KG1 (cell line): ENCODE measurements around the gene STIMATE.

ENCODE experiments used
- DNase-seq: peaks from one replicate; lab custom pipeline; 2025; lab: John Stamatoyannopoulos, UW

STIMATE gene

GRCh38 chr3:52893723-52894122, 3.6 kb downstream of the STIMATE start:
- no peak for DNase-seq

DNA sequence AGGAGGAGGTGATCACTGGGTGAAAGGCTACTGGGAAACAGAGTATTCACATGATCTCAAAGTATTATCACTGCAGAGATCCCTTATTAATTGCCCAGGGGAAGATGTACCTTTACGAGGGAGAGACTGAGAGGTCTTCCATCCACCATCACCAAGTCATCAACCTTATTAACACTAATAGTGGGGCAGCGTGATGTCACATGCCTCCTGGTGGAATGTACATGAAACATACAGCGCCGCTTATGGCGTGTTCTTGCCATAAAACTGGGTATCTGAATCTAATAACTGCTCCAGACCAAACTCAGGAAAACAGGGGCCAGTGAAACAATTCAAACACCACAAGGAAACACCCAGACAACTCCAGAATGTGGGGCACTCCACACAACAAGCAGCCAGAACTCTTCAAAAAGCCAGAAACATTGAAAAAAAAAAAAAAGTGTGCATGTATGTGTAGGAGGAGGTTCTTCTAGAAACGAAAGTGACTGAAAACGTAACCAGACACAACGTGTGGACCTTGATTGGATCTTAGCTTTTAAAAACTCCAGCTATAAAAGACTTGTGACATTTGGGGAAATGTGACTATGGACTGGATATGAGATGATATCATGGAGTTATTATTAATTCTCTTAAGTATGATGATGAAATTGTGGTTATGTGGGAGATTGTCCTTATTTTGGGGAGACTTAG, 4.6 kb downstream of the STIMATE start:
- no peak for DNase-seq

DNA sequence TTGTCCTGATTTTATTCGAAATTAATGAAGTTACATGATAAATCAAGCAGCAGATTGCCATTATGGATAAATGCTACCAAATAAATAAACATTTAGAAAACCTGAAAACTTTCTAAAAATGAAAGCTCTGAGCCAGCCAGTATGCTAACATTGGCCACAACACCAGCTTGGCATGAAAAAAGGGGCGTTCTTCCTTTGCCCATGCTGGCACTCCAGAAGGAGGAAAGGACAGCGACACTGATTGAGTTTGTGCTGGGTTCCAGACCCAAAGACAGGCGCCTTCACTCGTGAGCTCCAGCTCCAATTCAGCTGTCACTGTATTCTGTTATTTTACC, 5.1 kb downstream of the STIMATE start:
- no peak for DNase-seq

DNA sequence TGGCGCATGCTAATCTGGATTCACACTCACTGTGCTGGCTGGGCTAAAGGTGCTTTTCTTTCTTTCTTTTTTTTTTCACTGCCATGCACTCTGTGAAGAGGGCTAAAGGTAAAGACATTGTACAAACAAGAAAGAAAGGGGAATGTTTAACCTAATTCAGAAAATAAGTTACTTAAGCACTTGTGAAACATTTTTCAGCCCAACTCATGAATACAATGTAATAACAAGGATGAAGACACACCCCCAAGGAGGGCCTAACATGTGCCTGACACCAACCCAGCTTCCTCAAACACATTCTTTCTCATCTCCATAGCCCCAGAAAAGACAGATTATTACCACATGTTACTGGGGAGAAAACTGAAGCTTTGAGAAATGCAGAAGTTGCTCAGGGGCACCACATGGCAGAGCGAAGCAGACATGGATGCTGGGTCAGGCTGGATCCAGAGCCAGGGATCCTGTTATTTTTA, 5.7 kb downstream of the STIMATE start:
- DNase-seq, result no peak

GRCh38 chr3:52891164-52891563, 6.2 kb downstream of the STIMATE start:
- DNase-seq, result no peak

GRCh38 chr3:52890735-52891134, 6.6 kb downstream of the STIMATE start:
- no peak for DNase-seq

DNA sequence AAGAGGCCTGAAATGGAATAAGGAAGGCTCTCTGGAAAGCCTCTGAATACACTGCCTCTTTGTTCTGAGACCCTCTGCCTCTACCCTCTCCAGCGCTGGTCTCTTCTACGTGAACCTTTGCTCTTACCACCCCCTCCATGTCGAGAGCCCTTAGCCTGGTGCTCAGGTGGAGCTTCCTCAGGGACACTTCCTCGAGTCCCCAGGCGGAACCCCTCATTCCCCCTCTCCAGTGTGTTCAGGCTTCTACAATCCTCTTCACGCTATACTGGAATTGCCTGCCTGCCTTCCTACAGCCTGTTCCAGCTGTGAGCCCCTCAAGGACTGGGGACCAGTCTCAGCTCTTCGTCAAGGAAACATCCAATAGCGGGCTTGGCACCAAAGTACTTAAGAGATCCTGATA, 7.4 kb downstream of the STIMATE start:
- no peak for DNase-seq

GRCh38 chr3:52887166-52887565, 10.2 kb downstream of the STIMATE start:
- no peak for DNase-seq

- no peak for DNase-seq
Measured at GRCh38 chr3:52886049-52886730, 11.2 kb downstream of the STIMATE start.

- DNase-seq, result no peak
Measured at GRCh38 chr3:52882377-52882776, 15.0 kb downstream of the STIMATE start.

- no peak for DNase-seq
Measured at GRCh38 chr3:52881871-52882270, 15.5 kb downstream of the STIMATE start.

DNA sequence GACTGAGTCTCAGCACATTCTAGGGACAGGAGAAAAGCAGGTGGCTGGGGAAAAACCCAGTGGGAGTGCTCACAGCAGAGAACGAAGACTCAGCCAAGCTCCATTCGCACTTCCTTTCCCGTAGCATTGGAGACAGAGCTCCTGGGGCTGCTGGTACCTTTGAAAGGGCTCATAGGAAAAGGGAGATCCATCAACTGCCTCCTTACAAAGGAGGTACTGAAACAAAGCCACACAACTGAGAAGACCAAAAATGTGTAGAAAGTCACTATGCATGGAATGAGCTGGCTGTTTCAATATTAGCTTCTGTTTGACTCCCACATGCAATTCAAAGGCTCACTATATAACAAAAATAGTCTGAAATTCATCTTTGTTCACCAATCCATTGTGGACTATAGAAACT, 16.9 kb downstream of the STIMATE start:
- no peak for DNase-seq

GRCh38 chr3:52880047-52880446, 17.3 kb downstream of the STIMATE start:
- DNase-seq, result no peak

DNA sequence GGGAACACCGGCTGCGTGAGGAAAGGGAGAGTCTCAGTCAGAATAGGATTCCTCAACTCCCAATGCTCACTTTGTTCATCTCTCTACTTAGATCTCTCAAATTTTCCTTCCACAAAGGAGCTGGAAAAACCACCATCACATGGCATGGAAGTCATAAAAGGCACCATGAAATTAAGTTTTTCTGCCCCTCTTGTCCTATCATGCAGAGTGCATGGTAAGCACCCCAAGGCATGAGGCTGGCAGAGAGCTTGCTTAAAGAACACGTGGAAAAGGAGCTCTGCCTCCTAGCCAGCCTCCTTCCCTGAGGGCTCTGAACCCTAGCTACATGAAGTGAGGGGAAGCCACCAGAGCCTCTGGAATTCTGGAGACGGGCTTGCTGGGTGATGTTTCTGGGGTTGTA, 17.8 kb downstream of the STIMATE start:
- DNase-seq, result no peak

DNA sequence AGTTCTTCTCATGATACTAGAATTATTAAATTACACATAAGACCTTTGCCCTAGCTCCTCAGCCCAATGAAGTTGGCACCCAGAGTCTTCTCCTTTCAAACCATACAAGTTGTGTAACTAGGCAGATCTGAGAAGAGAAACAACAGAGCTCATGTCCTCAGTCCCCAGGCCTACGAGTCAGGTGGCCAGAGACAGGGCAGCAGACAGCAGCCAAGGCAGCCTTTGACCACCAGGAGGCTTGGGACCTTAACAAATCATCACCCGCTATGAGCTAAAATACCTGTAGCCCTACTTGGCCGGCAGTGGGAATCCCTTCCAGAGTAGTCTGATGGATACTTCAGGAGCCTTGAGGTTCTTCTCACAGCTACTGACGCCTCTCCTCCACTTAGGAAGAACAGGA, 18.3 kb downstream of the STIMATE start:
- DNase-seq, result no peak

- no peak for DNase-seq
Measured at GRCh38 chr3:52877085-52877484, 20.3 kb downstream of the STIMATE start.

GRCh38 chr3:52874864-52875587, 22.3 kb downstream of the STIMATE start:
- DNase-seq, result no peak

GRCh38 chr3:52874160-52874701, 23.1 kb downstream of the STIMATE start:
- DNase-seq, result no peak

- no peak for DNase-seq
Measured at GRCh38 chr3:52873433-52874159, 23.8 kb downstream of the STIMATE start.

- no peak for DNase-seq
Measured at GRCh38 chr3:52872245-52872644, 25.1 kb downstream of the STIMATE start.

DNA sequence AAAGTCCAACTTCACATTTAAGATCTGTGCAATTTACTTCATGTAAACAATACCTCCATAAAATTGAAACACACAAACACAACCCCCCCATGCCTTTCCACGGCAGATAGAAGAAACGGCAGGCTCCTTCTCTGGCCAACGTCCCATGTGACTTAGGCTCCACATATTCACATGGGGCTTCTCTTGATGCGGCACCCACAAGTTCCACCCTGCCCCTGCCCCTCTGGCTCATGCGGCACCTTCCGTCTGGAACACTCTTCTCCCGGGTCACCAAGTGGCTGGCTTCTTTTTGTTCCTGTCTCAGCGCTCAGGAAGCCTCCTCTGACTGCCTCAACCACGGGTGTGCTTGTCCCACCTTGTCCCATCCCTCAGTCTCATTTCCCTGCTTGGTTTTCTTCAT, 25.6 kb downstream of the STIMATE start:
- no peak for DNase-seq

DNA sequence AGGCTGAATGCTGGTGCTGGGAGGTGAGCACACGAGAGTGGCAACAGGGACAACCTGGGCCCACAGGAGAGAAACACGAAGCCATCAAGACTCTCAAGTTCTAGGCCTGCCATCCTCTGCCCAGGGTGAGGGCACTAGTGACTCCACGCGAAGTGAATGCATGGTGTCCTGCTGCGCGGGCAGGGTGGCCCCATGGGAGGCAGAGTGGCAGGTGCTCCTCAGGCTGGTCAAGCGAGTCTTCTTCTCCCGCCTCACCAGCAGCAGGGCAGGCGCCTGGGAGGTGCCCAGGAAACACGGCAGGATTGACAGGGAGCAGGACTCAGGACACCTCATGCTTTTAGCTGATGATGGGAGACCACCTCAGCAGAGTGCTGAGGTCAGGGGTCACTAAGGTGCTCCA, 26.9 kb downstream of the STIMATE start:
- no peak for DNase-seq
